A549 (cell line): ENCODE data around the gene UBAC2.

ENCODE experiments used
- CEBPB ChIP-seq, 2 experiments: fragments of >200 bp in 1 of 2; sonication (Bioruptor Twin) in 1 of 2; formaldehyde crosslinking in 1 of 2; IDR thresholded peaks; 2 replicates each; pipeline ENCODE4 v1.6.1; 2012 to 2016
- KDM5A ChIP-seq: fragments of 200-600 bp; sonication (generic); IDR thresholded peaks from 2 replicates; pipeline ENCODE4 v1.6.1; 2016; ENCODE audit warnings: antibody characterized with exemption, mild to moderate bottlenecking
- POLR2A ChIP-seq: IDR thresholded peaks from 2 replicates; pipeline ENCODE4 v1.6.1; 2012; ENCODE audit warnings: mild to moderate bottlenecking, low read length
- RARB ChIP-seq: fragments of 250-450 bp; sonication (Bioruptor Pico); IDR thresholded peaks from 2 replicates; pipeline ENCODE4 v1.8.0; 2021; ENCODE audit warnings: mild to moderate bottlenecking, moderate library complexity
- RFX5 ChIP-seq: fragments of 450-650 bp; IDR thresholded peaks from 2 replicates; pipeline ENCODE4 v1.7.1; 2014; ENCODE audit warnings: antibody characterized with exemption, mild to moderate bottlenecking, moderate library complexity
- TF ChIP-seq, protein P1 (sequence below): IDR thresholded peaks from 2 replicates; pipeline ENCODE4 v1.6.1; 2012
- TF ChIP-seq, protein P2 (sequence below): fragments of >200 bp; sonication (Bioruptor Twin); formaldehyde crosslinking; IDR thresholded peaks from 3 replicates; pipeline ENCODE4 v1.5.1; 2016

DNA sequence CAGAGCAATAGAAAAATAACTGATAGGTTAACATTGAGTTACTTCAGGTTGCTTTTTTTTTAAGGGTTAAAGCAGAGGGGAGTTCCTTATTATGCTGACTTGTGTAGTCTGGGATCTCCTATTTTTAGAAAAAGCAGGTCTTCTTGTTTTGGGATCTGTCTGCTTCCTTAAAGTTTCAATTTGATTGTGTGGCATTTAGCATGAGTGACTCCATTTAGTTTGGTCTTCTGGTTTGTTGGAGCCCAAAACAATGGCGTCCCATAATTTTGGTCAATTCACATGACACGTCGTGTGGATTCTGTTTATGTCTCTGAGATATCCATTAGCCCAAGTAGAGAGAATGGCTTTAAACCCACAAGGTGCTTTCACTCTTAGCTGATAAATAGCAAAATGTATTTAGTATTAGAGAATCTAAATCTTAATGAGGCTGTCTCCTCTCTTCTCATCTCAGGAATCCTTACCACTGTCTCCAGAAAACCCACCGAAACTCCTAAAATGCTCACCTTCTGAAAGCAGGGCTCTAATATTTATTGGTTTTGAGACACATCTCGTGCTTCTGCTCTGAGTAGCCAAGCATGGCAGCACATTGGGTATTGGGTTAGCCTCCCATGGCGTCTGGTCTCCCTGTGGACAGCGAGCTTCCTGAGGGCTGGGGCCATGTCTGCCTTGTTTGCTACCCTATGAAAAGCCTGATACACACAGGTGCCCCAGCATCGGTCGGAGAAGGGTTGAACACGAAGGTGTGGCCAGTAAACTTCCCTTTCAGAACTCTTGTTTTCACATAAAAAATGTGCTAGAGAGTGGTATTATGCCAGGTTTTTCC, 173.7 kb downstream of the UBAC2 start:
- TF ChIP-seq, protein P1, sequence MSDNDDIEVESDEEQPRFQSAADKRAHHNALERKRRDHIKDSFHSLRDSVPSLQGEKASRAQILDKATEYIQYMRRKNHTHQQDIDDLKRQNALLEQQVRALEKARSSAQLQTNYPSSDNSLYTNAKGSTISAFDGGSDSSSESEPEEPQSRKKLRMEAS: no peak
- TF ChIP-seq RFX5 (no peak), POLR2A (no peak), KDM5A (no peak), RARB (CRISPR knock-in tag) (no peak), CEBPB (IDR thresholded peaks at IDR 0.05) (no peak)
- TF ChIP-seq, protein P2, sequence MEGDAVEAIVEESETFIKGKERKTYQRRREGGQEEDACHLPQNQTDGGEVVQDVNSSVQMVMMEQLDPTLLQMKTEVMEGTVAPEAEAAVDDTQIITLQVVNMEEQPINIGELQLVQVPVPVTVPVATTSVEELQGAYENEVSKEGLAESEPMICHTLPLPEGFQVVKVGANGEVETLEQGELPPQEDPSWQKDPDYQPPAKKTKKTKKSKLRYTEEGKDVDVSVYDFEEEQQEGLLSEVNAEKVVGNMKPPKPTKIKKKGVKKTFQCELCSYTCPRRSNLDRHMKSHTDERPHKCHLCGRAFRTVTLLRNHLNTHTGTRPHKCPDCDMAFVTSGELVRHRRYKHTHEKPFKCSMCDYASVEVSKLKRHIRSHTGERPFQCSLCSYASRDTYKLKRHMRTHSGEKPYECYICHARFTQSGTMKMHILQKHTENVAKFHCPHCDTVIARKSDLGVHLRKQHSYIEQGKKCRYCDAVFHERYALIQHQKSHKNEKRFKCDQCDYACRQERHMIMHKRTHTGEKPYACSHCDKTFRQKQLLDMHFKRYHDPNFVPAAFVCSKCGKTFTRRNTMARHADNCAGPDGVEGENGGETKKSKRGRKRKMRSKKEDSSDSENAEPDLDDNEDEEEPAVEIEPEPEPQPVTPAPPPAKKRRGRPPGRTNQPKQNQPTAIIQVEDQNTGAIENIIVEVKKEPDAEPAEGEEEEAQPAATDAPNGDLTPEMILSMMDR: no peak
